Ascending aorta (tissue), 2 donors: ENCODE data around the gene TMEM138. TPM values are rescaled to one million over a fixed set of nuclear protein-coding genes. Genes with fewer than 3 reads are reported as not detected.

Experiments used
- DNase-seq, 2 donors: peaks; one replicate each; pipeline ENCODE4 v3.0.0-alpha.2; 2019; ENCODE audit warnings: low spot score in 2 of 2
- H3K27ac ChIP-seq, 2 donors: fragments of 200-600 bp; sonication (generic); one replicate each; pipeline ENCODE4 v1.5.1; 2016 to 2017; ENCODE audit warnings: mild to moderate bottlenecking in 1 of 2
- H3K27me3 ChIP-seq: fragments of 200-600 bp; sonication (generic); one replicate; pipeline ENCODE4 v1.5.1; 2017
- H3K36me3 ChIP-seq, 2 donors: fragments of 200-600 bp; sonication (generic); one replicate each; pipeline ENCODE4 v1.5.1; 2016
- H3K4me1 ChIP-seq, 2 donors: fragments of 200-600 bp; sonication (generic); one replicate each; pipeline ENCODE4 v1.5.1; 2016 to 2017; ENCODE audit warnings: mild to moderate bottlenecking in 1 of 2
- H3K4me3 ChIP-seq, 2 donors: fragments of 200-600 bp; sonication (generic); one replicate each; pipeline ENCODE4 v1.5.1; 2016 to 2017; ENCODE audit warnings: mild to moderate bottlenecking in 1 of 2
- H3K9me3 ChIP-seq, 2 donors: fragments of 200-600 bp; sonication (generic); one replicate each; pipeline ENCODE4 v1.5.1; 2016
- intact Hi-C: fragments of 100-400 bp; cut with DNase I; formaldehyde crosslinking; loops from one replicate; pipeline ENCODE4 v1.15.1; 2023
- total RNA-seq: library from RNA; depleted of rRNA; stranded (reverse); fragments of >200 nt; gene quantifications from one replicate; pipeline ENCODE4 v1.1.0, GENCODE V29; 2016
- TF ChIP-seq, protein P1 (sequence below), 3 experiments: fragments of 200-600 bp in 2 of 3; fragments of 450-650 bp in 1 of 3; sonication (generic) in 2 of 3; IDR thresholded peaks; one replicate each; pipeline ENCODE4 v1.5.1; 2016 to 2019; ENCODE audit warnings: antibody characterized with exemption in 3 of 3, mild to moderate bottlenecking in 1 of 3, moderate library complexity in 1 of 3

TMEM138 gene
- total RNA-seq, 1 donor from 2014 or later = 44.9 TPM

DNA sequence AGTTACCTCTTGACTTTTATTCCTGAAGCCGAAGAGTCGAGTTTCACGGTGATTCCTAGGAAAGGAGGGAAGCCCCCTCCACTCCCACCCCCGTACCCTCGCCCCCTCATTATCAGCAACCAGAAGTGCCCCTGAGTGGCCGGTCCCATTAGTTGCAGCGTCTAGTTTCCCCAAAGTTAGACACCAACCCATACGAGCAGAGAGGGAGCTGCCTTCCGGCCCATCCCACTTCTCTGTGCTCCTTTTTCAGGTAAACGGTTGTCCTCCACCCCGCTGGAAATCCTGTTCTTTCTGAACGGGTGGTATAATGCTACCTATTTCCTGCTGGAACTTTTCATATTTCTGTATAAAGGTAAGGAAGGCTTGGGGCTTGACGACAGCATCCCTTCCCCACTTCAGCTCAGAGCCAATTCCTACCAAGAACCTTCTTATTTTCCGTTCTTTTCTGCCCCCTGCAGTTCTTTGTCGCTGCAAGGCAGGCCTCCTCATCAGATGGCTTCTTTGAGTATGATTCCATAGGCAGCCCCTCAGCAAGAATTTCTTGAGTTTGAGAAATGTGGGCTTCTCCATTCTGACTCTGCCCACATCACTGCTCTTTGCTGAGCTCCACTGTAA, 30.9 kb downstream of the TMEM138 start:
- Histone ChIP-seq H3K4me3 (peak overlapping the region; percentile 83), H3K9me3 (no peaks in the 10 kb centered on the region), H3K4me1 (peaks cover 0 to 16% of the 10 kb centered on the region in 2 donors), H3K27ac (peak overlapping the region; percentile 76 to 86), H3K27me3 (no peaks in the 10 kb centered on the region), H3K36me3 (peaks cover 11 to 18% of the 10 kb centered on the region in 2 donors)
- no peak for DNase-seq
- intact Hi-C loops = no loop called here
- TF ChIP-seq, protein P1, sequence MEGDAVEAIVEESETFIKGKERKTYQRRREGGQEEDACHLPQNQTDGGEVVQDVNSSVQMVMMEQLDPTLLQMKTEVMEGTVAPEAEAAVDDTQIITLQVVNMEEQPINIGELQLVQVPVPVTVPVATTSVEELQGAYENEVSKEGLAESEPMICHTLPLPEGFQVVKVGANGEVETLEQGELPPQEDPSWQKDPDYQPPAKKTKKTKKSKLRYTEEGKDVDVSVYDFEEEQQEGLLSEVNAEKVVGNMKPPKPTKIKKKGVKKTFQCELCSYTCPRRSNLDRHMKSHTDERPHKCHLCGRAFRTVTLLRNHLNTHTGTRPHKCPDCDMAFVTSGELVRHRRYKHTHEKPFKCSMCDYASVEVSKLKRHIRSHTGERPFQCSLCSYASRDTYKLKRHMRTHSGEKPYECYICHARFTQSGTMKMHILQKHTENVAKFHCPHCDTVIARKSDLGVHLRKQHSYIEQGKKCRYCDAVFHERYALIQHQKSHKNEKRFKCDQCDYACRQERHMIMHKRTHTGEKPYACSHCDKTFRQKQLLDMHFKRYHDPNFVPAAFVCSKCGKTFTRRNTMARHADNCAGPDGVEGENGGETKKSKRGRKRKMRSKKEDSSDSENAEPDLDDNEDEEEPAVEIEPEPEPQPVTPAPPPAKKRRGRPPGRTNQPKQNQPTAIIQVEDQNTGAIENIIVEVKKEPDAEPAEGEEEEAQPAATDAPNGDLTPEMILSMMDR (IDR thresholded peaks at IDR 0.05) = peak in 1 of 3 experiments; percentile 8

DNA sequence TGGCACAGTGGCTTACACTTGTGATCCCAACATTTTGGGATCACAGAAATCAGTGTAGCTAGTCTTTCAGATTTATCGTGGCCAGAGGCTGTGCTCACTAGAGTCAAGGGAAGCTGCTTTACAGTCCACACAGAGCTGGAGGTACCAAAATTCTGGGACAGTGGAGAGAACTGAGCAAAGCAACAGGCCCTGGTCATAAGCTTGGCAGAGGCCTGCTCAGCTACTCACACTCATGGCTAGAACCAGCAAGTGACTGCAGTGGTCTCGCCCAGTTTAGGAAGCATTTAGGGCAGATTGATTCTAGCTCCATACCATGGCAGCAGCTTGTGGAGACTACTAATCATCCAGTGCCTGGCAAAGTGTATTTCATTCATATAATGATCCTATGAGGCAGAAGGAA, 39.0 kb downstream of the TMEM138 start:
- Histone ChIP-seq H3K27me3 (no peaks in the 10 kb centered on the region), H3K9me3 (no peaks in the 10 kb centered on the region), H3K4me3 (no peak overlapping the region), H3K36me3 (peaks cover 49 to 66% of the 10 kb centered on the region in 2 donors), H3K4me1 (no peaks in the 10 kb centered on the region), H3K27ac (no peak overlapping the region)
- TF ChIP-seq, protein P1 (IDR thresholded peaks at IDR 0.05) = no peak
- no peak for DNase-seq
- intact Hi-C loops = no loop called here

DNA sequence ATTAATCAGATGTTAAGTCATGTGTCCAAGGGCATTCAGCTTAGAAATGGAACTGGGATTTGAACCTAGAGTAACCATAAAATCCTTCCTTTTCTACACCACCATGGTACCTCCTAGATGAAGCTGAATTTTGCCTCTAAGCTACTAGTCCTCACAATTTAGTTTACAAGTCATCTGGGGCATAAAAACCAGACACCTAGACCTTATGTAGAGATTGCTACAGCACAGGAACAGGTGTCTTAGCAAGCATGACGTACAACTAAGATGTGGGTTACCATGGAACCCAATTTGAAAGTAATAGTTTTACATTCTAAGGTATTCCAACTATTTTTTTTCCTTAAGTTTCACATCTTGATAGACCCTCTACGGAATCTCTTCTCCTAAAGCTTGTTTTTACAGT, 39.4 kb downstream of the TMEM138 start:
- no peaks in the 10 kb centered on the region for H3K9me3 ChIP-seq
- DNase-seq = no peak
- H3K4me1 ChIP-seq = no peaks in the 10 kb centered on the region
- intact Hi-C loops = no loop called here
- TF ChIP-seq, protein P1 (IDR thresholded peaks at IDR 0.05) = no peak
- H3K36me3 ChIP-seq = peaks cover 53 to 67% of the 10 kb centered on the region in 2 donors
- H3K4me3 ChIP-seq = no peak overlapping the region
- H3K27me3 ChIP-seq = no peaks in the 10 kb centered on the region
- no peak overlapping the region for H3K27ac ChIP-seq

DNA sequence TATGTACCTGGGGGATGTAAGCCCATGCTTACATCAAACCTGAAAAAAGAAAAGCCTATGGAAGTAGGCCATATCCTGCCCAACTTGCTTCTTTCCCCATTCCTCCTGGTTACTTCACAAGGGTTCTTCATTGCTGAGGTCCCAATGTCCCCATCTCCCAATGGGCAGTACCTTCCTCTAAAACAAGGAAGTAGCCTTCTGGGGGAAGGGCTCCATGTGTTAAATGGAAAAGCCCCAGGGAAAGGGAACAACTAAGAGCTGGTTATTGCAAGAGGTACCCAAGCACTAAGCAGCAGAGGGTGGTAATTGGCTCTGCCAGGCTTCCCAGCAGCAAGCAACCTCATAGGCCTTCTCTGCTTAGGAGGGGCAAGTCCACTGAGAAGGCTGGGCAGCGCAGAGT, 41.5 kb downstream of the TMEM138 start:
- no peaks in the 10 kb centered on the region for H3K9me3 ChIP-seq
- H3K4me1 ChIP-seq = no peaks in the 10 kb centered on the region
- H3K4me3 ChIP-seq = no peak overlapping the region
- intact Hi-C loops = no loop called here
- DNase-seq = no peak
- H3K36me3 ChIP-seq = peaks cover 63 to 73% of the 10 kb centered on the region in 2 donors
- TF ChIP-seq, protein P1 (IDR thresholded peaks at IDR 0.05) = no peak
- H3K27me3 ChIP-seq = no peaks in the 10 kb centered on the region
- H3K27ac ChIP-seq = no peak overlapping the region

DNA sequence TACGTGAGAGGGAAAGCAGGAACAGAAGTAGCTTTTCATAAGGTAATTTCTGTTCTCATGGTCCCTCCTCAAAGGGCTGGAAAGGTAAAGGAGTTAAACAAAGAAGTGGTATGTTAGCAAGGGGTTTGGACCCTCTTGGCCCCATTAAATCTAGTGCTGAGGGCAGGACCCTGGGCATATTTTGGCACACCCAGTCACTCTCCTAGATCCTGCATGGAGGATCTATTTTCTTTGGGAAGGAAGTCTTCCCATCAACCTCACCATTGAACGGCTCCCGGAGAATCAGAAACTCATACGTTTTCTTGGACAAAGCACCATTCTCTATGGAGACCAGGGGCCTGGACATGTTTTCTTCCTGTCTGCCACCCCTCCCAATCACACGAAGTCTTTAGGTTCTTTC, 41.9 kb downstream of the TMEM138 start:
- no peak overlapping the region for H3K4me3 ChIP-seq
- intact Hi-C loops = no loop called here
- H3K27me3 ChIP-seq = no peaks in the 10 kb centered on the region
- no peaks in the 10 kb centered on the region for H3K9me3 ChIP-seq
- no peak overlapping the region for H3K27ac ChIP-seq
- no peaks in the 10 kb centered on the region for H3K4me1 ChIP-seq
- TF ChIP-seq, protein P1 (IDR thresholded peaks at IDR 0.05) = no peak
- DNase-seq = no peak
- H3K36me3 ChIP-seq = peaks cover 68 to 73% of the 10 kb centered on the region in 2 donors

DNA sequence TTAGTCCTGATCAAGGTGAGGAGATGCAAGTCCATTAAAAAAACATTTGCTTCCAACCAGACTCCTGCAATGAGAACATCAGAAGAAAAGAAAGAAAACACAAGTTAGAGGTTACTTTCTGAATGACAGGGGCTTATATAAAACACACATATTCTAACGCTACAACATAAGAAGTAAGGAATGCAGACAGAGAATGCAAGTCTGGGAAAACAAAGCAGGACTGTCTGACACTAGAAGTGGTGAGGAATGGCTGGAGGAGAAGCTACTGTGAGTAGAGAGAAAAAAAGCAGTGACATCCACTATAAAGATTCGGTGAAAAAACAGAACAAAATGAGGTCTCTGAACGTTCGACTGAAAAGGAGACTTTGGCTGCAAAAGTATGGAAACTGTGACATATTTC, 42.5 kb downstream of the TMEM138 start:
- H3K27me3 ChIP-seq = no peaks in the 10 kb centered on the region
- TF ChIP-seq, protein P1 (IDR thresholded peaks at IDR 0.05) = no peak
- H3K36me3 ChIP-seq = peaks cover 73 to 77% of the 10 kb centered on the region in 2 donors
- H3K4me3 ChIP-seq = no peak overlapping the region
- no peaks in the 10 kb centered on the region for H3K4me1 ChIP-seq
- intact Hi-C loops = no loop called here
- H3K27ac ChIP-seq = no peak overlapping the region
- H3K9me3 ChIP-seq = no peaks in the 10 kb centered on the region
- no peak for DNase-seq
